Sigmoid colon (tissue), 7 donors: ENCODE results near the gene XYLT1. TPM values are rescaled to one million over a fixed set of nuclear protein-coding genes. Genes with fewer than 3 reads are reported as not detected.

ENCODE experiments used
- DNase-seq: peaks from one replicate; pipeline ENCODE4 v3.0.0-alpha.2; 2019
- H3K27ac ChIP-seq, 4 donors: fragments of 200-600 bp; sonication (generic); one replicate each; pipeline ENCODE4 v1.5.1; 2016 to 2019; ENCODE audit warnings: mild to moderate bottlenecking in 1 of 4
- H3K27me3 ChIP-seq, 3 donors: fragments of 200-600 bp; sonication (generic); one replicate each; pipeline ENCODE4 v1.5.1; 2019; ENCODE audit warnings: mild to moderate bottlenecking in 1 of 3
- H3K36me3 ChIP-seq, 4 donors: fragments of 200-600 bp; sonication (generic); one replicate each; pipeline ENCODE4 v1.5.1; 2016 to 2019
- H3K4me1 ChIP-seq, 4 donors: fragments of 200-600 bp; sonication (generic); one replicate each; pipeline ENCODE4 v1.5.1; 2017 to 2019
- H3K4me3 ChIP-seq, 4 donors: fragments of 200-600 bp; sonication (generic); one replicate each; pipeline ENCODE4 v1.5.1; 2017 to 2019; ENCODE audit warnings: mild to moderate bottlenecking in 2 of 4, moderate library complexity in 1 of 4
- H3K9me3 ChIP-seq, 4 donors: fragments of 200-600 bp in 3 of 4; sonication (generic) in 3 of 4; one replicate each; pipeline versions ENCODE4 v1.5.1 to v1.6.1; 2013 to 2019
- EP300 ChIP-seq, 4 donors: sonication (generic); formaldehyde crosslinking; IDR thresholded peaks; one replicate each; pipeline ENCODE4 v1.6.1; 2017; ENCODE audit warnings: antibody characterized with exemption in 4 of 4
- POLR2A ChIP-seq, 2 donors: fragments of 450-650 bp; IDR thresholded peaks; one replicate each; pipeline ENCODE4 v1.6.1; 2016; ENCODE audit warnings: antibody characterized with exemption in 2 of 2, mild to moderate bottlenecking in 2 of 2, moderate library complexity in 2 of 2
- POLR2AphosphoS5 ChIP-seq, 4 donors: sonication (generic); formaldehyde crosslinking; IDR thresholded peaks; one replicate each; pipeline ENCODE4 v1.6.1; 2017; ENCODE audit warnings: antibody characterized with exemption in 4 of 4
- WGBS, 2 donors: extraction: QIAGEN DNeasy Blood & Tissue Kit; methylation state at CpG; one replicate each; pipeline ENCODE4 v1.1.7; 2013; 5-methylcytosine and 5-hydroxymethylcytosine counted together
- intact Hi-C: fragments of 100-400 bp; cut with DNase I; formaldehyde crosslinking; loops from one replicate; pipeline ENCODE4 v1.15.1; 2023
- polyA plus RNA-seq, 3 donors: library from polyadenylated mRNA; stranded (reverse); fragments of 200-250 nt; gene quantifications; one replicate each; pipeline ENCODE4 v1.2.3, GENCODE V29; 2013
- total RNA-seq, 4 donors: library from RNA; depleted of rRNA; stranded (reverse); fragments of >200 nt; gene quantifications; one replicate each; pipeline ENCODE4 v1.1.0, GENCODE V29; 2016
- TF ChIP-seq, protein P1 (sequence below), 4 experiments: fragments of 450-650 bp in 3 of 4; fragments of 200-600 bp in 1 of 4; IDR thresholded peaks; one replicate each; pipeline ENCODE4 v1.5.1; 2016 to 2019; ENCODE audit warnings: antibody characterized with exemption in 4 of 4, mild to moderate bottlenecking in 3 of 4, moderate library complexity in 2 of 4
- donor health status: healthy with polysubstance abuse.
- donor health status: Bipolar disorder and iron deficiency.
- donor health status: healthy.

XYLT1 gene
- total and polyA plus RNA-seq, 7 donors: 0.60 to 33.2 (median 23.0) TPM

- H3K27me3 ChIP-seq: no peaks in the 10 kb centered on the region
- H3K4me3 ChIP-seq: no peak overlapping the region
- TF ChIP-seq, protein P1, sequence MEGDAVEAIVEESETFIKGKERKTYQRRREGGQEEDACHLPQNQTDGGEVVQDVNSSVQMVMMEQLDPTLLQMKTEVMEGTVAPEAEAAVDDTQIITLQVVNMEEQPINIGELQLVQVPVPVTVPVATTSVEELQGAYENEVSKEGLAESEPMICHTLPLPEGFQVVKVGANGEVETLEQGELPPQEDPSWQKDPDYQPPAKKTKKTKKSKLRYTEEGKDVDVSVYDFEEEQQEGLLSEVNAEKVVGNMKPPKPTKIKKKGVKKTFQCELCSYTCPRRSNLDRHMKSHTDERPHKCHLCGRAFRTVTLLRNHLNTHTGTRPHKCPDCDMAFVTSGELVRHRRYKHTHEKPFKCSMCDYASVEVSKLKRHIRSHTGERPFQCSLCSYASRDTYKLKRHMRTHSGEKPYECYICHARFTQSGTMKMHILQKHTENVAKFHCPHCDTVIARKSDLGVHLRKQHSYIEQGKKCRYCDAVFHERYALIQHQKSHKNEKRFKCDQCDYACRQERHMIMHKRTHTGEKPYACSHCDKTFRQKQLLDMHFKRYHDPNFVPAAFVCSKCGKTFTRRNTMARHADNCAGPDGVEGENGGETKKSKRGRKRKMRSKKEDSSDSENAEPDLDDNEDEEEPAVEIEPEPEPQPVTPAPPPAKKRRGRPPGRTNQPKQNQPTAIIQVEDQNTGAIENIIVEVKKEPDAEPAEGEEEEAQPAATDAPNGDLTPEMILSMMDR (IDR thresholded peaks at IDR 0.05): no peak
- TF ChIP-seq EP300 (IDR thresholded peaks at IDR 0.05) (no peak), POLR2AphosphoS5 (IDR thresholded peaks at IDR 0.05) (no peak), POLR2A (IDR thresholded peaks at IDR 0.05) (no peak)
- H3K9me3 ChIP-seq: no peaks in the 10 kb centered on the region
- H3K27ac ChIP-seq: no peak overlapping the region
- DNase-seq: no peak
- intact Hi-C loops: no loop called here
- 84 to 86% methylated on average over 8 of the region's 8 CpGs for WGBS, 2 donors
- peaks cover 0 to 5% (median 0%) of the 10 kb centered on the region in 4 donors for H3K36me3 ChIP-seq
- H3K4me1 ChIP-seq: peaks cover 0 to 7% (median 0%) of the 10 kb centered on the region in 4 donors
These were observed 232.3 kb downstream of the XYLT1 start for GRCh38 chr16:17238285-17239028.

DNA sequence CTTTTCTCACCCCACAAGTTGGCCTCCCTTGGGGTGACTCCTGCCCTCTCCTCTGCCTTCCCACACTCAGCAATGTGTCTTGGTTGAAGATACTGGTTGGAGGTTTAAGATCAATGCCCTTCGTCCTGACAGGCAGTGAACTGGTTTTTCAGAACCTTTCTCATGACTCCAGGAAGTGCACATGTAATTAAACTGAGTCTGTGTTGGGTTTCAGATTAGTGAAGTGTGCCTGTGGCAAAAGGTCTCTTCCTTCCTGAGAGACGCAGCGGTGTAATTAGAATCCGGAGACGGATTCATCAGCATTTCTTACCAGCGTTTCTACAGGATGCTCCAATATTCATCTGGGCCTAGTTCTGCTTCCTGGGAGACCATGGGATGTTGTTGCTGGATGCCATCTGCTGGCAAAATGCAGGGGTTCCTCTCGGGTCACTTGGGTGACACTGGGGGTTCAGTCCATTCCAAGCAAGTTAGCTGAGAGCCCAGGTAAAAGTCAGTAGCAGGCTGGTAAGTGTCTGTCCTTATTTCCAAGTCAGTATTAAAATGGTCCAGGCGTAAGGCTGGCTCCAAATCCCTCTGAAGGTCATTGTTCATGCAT is 233.3 kb downstream of the XYLT1 start:
- no peak for DNase-seq
- 65 to 78% methylated on average over 8 of the region's 8 CpGs for WGBS, 2 donors
- peaks cover 0 to 7% (median 0%) of the 10 kb centered on the region in 4 donors for H3K4me1 ChIP-seq
- intact Hi-C loops: no loop called here
- no peak overlapping the region for H3K27ac ChIP-seq
- H3K4me3 ChIP-seq: no peak overlapping the region
- H3K9me3 ChIP-seq: no peaks in the 10 kb centered on the region
- H3K27me3 ChIP-seq: no peaks in the 10 kb centered on the region
- TF ChIP-seq, protein P1 (IDR thresholded peaks at IDR 0.05): no peak
- TF ChIP-seq POLR2AphosphoS5 (IDR thresholded peaks at IDR 0.05): no peak
- no peak for TF ChIP-seq EP300 (IDR thresholded peaks at IDR 0.05)
- H3K36me3 ChIP-seq: peaks cover 0 to 5% (median 0%) of the 10 kb centered on the region in 4 donors

DNA sequence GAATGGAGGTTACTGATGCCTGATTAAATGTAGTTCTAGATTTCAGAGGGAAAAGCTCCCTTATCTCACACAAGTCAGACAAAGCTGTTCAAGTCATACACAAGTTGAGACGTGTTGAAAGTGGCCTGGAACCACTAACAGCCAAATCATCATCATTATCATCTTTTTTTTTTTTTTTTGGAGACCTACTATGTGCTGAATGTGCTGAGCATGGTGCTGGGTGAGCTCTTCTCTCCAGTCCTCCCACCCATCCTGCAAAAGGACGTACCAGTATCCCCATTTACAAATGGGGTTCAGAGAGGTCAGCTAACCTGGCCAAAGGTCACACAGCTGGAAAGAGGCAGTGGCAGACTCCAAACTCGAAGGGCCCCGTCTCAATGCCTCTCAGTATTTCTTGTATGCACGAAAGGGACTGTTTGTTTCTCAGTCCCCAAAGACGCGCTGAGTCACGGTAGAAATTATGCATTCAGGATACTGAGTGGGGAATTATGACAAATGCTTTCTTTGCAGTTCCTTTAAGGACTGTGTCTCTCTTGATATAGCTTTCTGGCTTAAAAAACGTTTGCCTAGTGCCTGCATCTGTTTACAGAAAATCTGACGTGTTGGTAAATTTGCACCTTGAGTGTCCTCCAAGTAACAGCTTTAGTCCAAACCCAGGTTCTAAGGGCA is 235.5 kb downstream of the XYLT1 start:
- no peak overlapping the region for H3K27ac ChIP-seq
- H3K36me3 ChIP-seq: peaks cover 0 to 5% (median 0%) of the 10 kb centered on the region in 4 donors
- no peaks in the 10 kb centered on the region for H3K4me1 ChIP-seq
- no peak for DNase-seq
- TF ChIP-seq EP300 (IDR thresholded peaks at IDR 0.05): no peak
- no peak for TF ChIP-seq POLR2AphosphoS5 (IDR thresholded peaks at IDR 0.05)
- no peak for TF ChIP-seq POLR2A (IDR thresholded peaks at IDR 0.05)
- TF ChIP-seq, protein P1 (IDR thresholded peaks at IDR 0.05): no peak
- WGBS, 2 donors: 72 to 80% methylated on average over 10 of the region's 10 CpGs
- intact Hi-C loops: no loop called here
- H3K27me3 ChIP-seq: no peaks in the 10 kb centered on the region
- no peak overlapping the region for H3K4me3 ChIP-seq
- H3K9me3 ChIP-seq: no peaks in the 10 kb centered on the region

DNA sequence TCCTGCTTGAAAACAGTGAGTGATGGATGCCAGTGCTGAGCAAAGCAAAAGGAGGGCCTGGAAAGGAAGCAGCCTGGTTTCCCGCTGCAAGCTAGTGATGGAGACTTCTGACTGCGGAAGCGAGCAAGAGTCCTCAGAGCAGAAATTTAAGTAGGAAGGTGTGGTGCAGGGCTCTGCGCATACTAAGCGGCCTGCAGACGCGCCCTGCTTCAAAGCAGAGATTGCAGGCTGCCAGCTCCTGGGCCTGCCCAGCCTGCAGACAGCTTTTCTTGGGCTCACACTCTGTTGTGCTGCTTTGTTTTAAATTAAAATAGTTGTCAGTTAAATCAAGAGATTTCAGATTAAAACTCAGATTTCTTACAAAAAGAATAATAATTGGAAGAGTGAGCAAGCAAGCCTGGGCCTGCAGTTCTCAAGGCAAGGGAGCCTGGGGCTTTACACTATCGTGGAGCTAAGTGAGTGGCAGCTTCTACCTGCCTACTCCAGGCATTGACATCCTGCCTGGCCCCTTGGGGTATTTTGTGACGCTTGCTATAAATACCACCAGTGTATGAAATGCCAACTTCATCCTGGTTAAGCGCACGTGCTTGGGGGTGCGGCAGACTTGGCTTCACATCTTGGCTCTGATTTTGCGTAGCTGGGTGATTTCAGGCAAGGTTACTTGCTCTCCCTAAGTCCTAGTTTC is 237.3 kb downstream of the XYLT1 start:
- WGBS, 2 donors: 84 to 88% methylated on average over 13 of the region's 13 CpGs
- intact Hi-C loops: no loop called here
- H3K27ac ChIP-seq: no peak overlapping the region

More for the DNA sequence above, 237.3 kb downstream of the XYLT1 start:
- H3K4me1 ChIP-seq: no peaks in the 10 kb centered on the region
- DNase-seq: no peak
- peaks cover 0 to 5% (median 0%) of the 10 kb centered on the region in 4 donors for H3K36me3 ChIP-seq
- no peak overlapping the region for H3K4me3 ChIP-seq
- TF ChIP-seq, protein P1 (IDR thresholded peaks at IDR 0.05): no peak
- no peak for TF ChIP-seq POLR2AphosphoS5 (IDR thresholded peaks at IDR 0.05)
- TF ChIP-seq EP300 (IDR thresholded peaks at IDR 0.05): no peak
- TF ChIP-seq POLR2A (IDR thresholded peaks at IDR 0.05): no peak
- H3K9me3 ChIP-seq: no peaks in the 10 kb centered on the region
- no peaks in the 10 kb centered on the region for H3K27me3 ChIP-seq
